Neural cell (in vitro differentiated cells): ENCODE data around the gene PLEKHN1. TPM values are rescaled to one million over a fixed set of nuclear protein-coding genes. Genes with fewer than 3 reads are reported as not detected.
"Not testable (repeated sequence)": the region's sequence is repeated elsewhere in the genome, so short reads cannot be mapped to it uniquely, and the experiment has no call there.

Experiments
- H2AFZ ChIP-seq: fragments of 200-600, 300-800 bp; sonication (generic), shearing (Covaris generic); 2 replicates; pipeline ENCODE4 v1.6.0; 2014; ENCODE audit warnings: low read depth, mild to moderate bottlenecking, antibody characterized with exemption, low read length, moderate library complexity
- H3F3A ChIP-seq: fragments of 200-600 bp; shearing (Covaris generic); 2 replicates; pipeline ENCODE4 v1.6.1; 2016; ENCODE audit warnings: mild to moderate bottlenecking, moderate library complexity, mixed read lengths, antibody characterized with exemption, low read length; ENCODE audit not compliant: insufficient read depth, poor library complexity, severe bottlenecking
- H3K27ac ChIP-seq: fragments of 200-600, 300-800 bp; sonication (generic), shearing (Covaris generic); 2 replicates; pipeline ENCODE4 v1.5.1; 2014; ENCODE audit warnings: mild to moderate bottlenecking, low read length, moderate library complexity
- H3K27me3 ChIP-seq: fragments of 300-800, 200-600 bp; sonication (generic), shearing (Covaris generic); 2 replicates; pipeline ENCODE4 v1.6.0; 2014; ENCODE audit warnings: mild to moderate bottlenecking, low read depth, low read length, moderate library complexity; ENCODE audit not compliant: insufficient read depth
- H3K36me3 ChIP-seq: fragments of 300-800, 200-600 bp; sonication (generic), shearing (Covaris generic); 2 replicates; pipeline ENCODE4 v1.5.1; 2014; ENCODE audit warnings: mild to moderate bottlenecking, antibody characterized with exemption, low read length, moderate library complexity; ENCODE audit not compliant: insufficient read depth
- H3K4me2 ChIP-seq: fragments of 300-800, 200-600 bp; sonication (generic), shearing (Covaris generic); 2 replicates; pipeline ENCODE4 v1.6.0; 2014; ENCODE audit warnings: mild to moderate bottlenecking, low read length
- H3K4me3 ChIP-seq: fragments of 300-800, 200-600 bp; sonication (generic), shearing (Covaris generic); 2 replicates; pipeline ENCODE4 v1.5.1; 2014; ENCODE audit warnings: mild to moderate bottlenecking, low read length, moderate library complexity
- H3K79me2 ChIP-seq: fragments of 200-600 bp; shearing (Covaris generic); replicated peaks from 2 replicates; pipeline ENCODE4 v1.6.0; 2014; ENCODE audit warnings: mild to moderate bottlenecking, low read length, moderate library complexity; ENCODE audit not compliant: insufficient read depth
- H3K9ac ChIP-seq: fragments of 300-800, 200-600 bp; sonication (generic), shearing (Covaris generic); 2 replicates; pipeline ENCODE4 v1.6.1; 2016; ENCODE audit warnings: mild to moderate bottlenecking, low read length, mixed read lengths
- H3K9me2 ChIP-seq: fragments of 200-600 bp; shearing (Covaris generic); 2 replicates; pipeline ENCODE4 v1.6.1; 2016; ENCODE audit warnings: mild to moderate bottlenecking, low read length, mixed read lengths; ENCODE audit not compliant: insufficient read depth
- H3K9me3 ChIP-seq: fragments of 200-600, 300-800 bp; sonication (generic), shearing (Covaris generic); 2 replicates; pipeline ENCODE4 v1.6.1; 2016; ENCODE audit warnings: mild to moderate bottlenecking, mixed run types, low read length, moderate library complexity, mixed read lengths
- H4K20me1 ChIP-seq: fragments of 200-600 bp; shearing (Covaris generic); 2 replicates; pipeline ENCODE4 v1.6.1; 2016; ENCODE audit warnings: mild to moderate bottlenecking, mixed run types; ENCODE audit not compliant: insufficient read depth
- EP300 ChIP-seq: fragments of 450-650 bp; conservative IDR thresholded peaks from 2 replicates; pipeline ENCODE4 v1.6.1; 2014; ENCODE audit warnings: antibody characterized with exemption, mild to moderate bottlenecking, moderate library complexity; ENCODE audit not compliant: poor library complexity, severe bottlenecking
- EZH2 ChIP-seq: fragments of 200-600, 300-800 bp; shearing (Covaris generic), sonication (generic); IDR thresholded peaks from 2 replicates; pipeline ENCODE4 v1.6.1; 2014; ENCODE audit warnings: antibody characterized with exemption, low read length, borderline replicate concordance, mild to moderate bottlenecking; ENCODE audit not compliant: insufficient read depth, poor library complexity, severe bottlenecking
- MXI1 ChIP-seq: fragments of 450-650 bp; conservative IDR thresholded peaks from 2 replicates; pipeline ENCODE4 v1.6.1; 2014; ENCODE audit warnings: antibody characterized with exemption, mild to moderate bottlenecking; ENCODE audit not compliant: poor library complexity, severe bottlenecking
- POLR2AphosphoS5 ChIP-seq: IDR thresholded peaks from 2 replicates; pipeline ENCODE4 v1.6.1; 2012
- RAD21 ChIP-seq: fragments of 450-650 bp; conservative IDR thresholded peaks from 2 replicates; pipeline ENCODE4 v1.6.1; 2014; ENCODE audit warnings: antibody characterized with exemption, mild to moderate bottlenecking, moderate library complexity
- SMC3 ChIP-seq: fragments of 450-650 bp; conservative IDR thresholded peaks from 2 replicates; pipeline ENCODE4 v1.6.1; 2014; ENCODE audit warnings: antibody characterized with exemption, mild to moderate bottlenecking, moderate library complexity; ENCODE audit not compliant: poor library complexity
- TAF1 ChIP-seq: IDR thresholded peaks from 2 replicates; pipeline ENCODE4 v1.6.1; 2012; ENCODE audit warnings: low read depth
- polyA plus RNA-seq: library from polyadenylated mRNA; depleted of rRNA; stranded (reverse); fragments of >200 nt; gene quantifications from 2 replicates; pipeline ENCODE4 v1.2.3, GENCODE V29; 2014
- TF ChIP-seq, protein P1 (sequence below): fragments of 450-650 bp; IDR thresholded peaks from 2 replicates; pipeline ENCODE4 v1.5.1; 2014; ENCODE audit warnings: antibody characterized with exemption, mild to moderate bottlenecking, moderate library complexity; ENCODE audit not compliant: poor library complexity, severe bottlenecking
- TF ChIP-seq, protein P2 (sequence below): IDR thresholded peaks from 2 replicates; pipeline ENCODE4 v1.6.1; 2012; ENCODE audit warnings: borderline replicate concordance

PLEKHN1 gene
- polyA plus RNA-seq, 1 donor from 2014 or later = 1.1 TPM

DNA sequence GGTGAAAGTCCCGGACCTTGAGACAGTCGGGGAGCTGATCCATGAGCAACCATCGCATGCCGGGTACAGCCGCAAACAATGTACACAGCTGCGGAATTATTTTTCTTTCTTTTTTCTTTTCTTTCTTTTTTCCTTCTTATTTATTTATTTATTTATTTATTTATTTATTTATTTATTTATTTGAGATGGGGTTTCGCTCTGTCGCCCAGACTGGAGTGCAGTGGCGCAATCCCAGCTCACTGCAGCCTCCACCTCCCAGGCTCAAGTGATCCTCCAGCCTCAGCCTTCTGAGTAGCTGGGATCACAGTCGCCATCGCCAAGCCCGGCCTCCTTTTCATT, 18.2 kb downstream of the PLEKHN1 start:
- Histone ChIP-seq H3K79me2 (no peaks in the 10 kb centered on the region), H3K4me2 (no peak overlapping the region), H3K27ac (no peak overlapping the region), H3K9ac (no peak overlapping the region), H3K27me3 (no peaks in the 10 kb centered on the region), H3F3A (no peaks in the 10 kb centered on the region), H2AFZ (no peak overlapping the region), H3K9me3 (no peaks in the 10 kb centered on the region), H3K36me3 (no peaks in the 10 kb centered on the region), H3K9me2 (no peaks in the 10 kb centered on the region), H4K20me1 (no peaks in the 10 kb centered on the region), H3K4me3 (peak overlapping the region; percentile 40)
- TF ChIP-seq, protein P1, sequence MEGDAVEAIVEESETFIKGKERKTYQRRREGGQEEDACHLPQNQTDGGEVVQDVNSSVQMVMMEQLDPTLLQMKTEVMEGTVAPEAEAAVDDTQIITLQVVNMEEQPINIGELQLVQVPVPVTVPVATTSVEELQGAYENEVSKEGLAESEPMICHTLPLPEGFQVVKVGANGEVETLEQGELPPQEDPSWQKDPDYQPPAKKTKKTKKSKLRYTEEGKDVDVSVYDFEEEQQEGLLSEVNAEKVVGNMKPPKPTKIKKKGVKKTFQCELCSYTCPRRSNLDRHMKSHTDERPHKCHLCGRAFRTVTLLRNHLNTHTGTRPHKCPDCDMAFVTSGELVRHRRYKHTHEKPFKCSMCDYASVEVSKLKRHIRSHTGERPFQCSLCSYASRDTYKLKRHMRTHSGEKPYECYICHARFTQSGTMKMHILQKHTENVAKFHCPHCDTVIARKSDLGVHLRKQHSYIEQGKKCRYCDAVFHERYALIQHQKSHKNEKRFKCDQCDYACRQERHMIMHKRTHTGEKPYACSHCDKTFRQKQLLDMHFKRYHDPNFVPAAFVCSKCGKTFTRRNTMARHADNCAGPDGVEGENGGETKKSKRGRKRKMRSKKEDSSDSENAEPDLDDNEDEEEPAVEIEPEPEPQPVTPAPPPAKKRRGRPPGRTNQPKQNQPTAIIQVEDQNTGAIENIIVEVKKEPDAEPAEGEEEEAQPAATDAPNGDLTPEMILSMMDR = no peak
- no peak for TF ChIP-seq RAD21
- TF ChIP-seq EZH2 = no peak
- no peak for TF ChIP-seq MXI1
- TF ChIP-seq POLR2AphosphoS5 = no peak
- TF ChIP-seq SMC3 = no peak
- TF ChIP-seq TAF1 = no peak
- TF ChIP-seq, protein P2, sequence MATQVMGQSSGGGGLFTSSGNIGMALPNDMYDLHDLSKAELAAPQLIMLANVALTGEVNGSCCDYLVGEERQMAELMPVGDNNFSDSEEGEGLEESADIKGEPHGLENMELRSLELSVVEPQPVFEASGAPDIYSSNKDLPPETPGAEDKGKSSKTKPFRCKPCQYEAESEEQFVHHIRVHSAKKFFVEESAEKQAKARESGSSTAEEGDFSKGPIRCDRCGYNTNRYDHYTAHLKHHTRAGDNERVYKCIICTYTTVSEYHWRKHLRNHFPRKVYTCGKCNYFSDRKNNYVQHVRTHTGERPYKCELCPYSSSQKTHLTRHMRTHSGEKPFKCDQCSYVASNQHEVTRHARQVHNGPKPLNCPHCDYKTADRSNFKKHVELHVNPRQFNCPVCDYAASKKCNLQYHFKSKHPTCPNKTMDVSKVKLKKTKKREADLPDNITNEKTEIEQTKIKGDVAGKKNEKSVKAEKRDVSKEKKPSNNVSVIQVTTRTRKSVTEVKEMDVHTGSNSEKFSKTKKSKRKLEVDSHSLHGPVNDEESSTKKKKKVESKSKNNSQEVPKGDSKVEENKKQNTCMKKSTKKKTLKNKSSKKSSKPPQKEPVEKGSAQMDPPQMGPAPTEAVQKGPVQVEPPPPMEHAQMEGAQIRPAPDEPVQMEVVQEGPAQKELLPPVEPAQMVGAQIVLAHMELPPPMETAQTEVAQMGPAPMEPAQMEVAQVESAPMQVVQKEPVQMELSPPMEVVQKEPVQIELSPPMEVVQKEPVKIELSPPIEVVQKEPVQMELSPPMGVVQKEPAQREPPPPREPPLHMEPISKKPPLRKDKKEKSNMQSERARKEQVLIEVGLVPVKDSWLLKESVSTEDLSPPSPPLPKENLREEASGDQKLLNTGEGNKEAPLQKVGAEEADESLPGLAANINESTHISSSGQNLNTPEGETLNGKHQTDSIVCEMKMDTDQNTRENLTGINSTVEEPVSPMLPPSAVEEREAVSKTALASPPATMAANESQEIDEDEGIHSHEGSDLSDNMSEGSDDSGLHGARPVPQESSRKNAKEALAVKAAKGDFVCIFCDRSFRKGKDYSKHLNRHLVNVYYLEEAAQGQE = no peak
- no peak for TF ChIP-seq EP300

DNA sequence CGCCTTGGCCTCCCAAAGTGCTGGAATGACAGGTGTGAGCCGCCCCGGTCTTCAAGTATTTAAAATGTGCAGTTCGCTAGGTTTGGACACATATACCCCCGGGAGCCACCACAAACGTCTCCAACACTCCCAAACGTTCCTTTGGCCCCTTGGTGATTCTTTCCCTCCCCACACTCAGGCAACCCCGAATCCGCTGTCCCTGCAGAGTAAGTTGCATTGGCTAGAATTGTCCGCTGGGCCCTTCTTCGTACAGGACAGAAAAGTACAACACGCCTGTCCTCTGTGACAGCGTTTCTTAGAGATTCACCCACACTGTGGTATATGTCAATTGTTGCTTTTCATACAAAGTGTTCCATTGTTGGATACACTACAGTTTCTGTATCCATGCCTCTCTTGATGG, 18.8 kb downstream of the PLEKHN1 start:
- Histone ChIP-seq H3K4me3 (no peak overlapping the region), H3K27me3 (no peaks in the 10 kb centered on the region), H3K9me3 (no peaks in the 10 kb centered on the region), H3F3A (no peaks in the 10 kb centered on the region), H3K79me2 (no peaks in the 10 kb centered on the region), H3K9ac (no peak overlapping the region), H4K20me1 (no peaks in the 10 kb centered on the region), H3K36me3 (no peaks in the 10 kb centered on the region), H3K4me2 (no peak overlapping the region), H2AFZ (no peak overlapping the region), H3K27ac (no peak overlapping the region), H3K9me2 (no peaks in the 10 kb centered on the region)
- TF ChIP-seq MXI1 = no peak
- no peak for TF ChIP-seq RAD21
- no peak for TF ChIP-seq TAF1
- TF ChIP-seq, protein P2 = no peak
- TF ChIP-seq, protein P1 = no peak
- no peak for TF ChIP-seq EP300
- no peak for TF ChIP-seq POLR2AphosphoS5
- TF ChIP-seq SMC3 = no peak
- TF ChIP-seq EZH2 = no peak

DNA sequence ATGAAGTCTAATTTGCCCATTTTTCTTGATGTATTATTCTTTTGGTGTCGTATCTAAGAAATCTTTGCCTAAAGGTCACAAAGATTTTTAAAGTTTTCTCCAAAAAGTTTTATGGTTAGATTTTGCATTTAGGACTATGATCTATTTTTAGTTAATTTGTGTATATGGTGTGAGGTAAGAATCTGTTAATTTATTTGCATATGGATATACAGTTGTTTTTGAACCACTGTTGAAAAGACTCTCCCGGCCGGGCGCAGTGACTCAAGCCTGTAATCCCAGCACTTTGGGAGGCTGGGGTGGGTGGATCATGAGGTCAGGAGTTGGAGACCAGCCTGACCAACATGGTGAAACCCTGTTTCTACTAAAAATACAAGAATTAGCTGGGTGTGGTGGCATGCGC, 21.8 kb downstream of the PLEKHN1 start:
- H3F3A ChIP-seq, H3K4me3 ChIP-seq, H3K9me2 ChIP-seq, H3K4me2 ChIP-seq, H3K27me3 ChIP-seq, H3K79me2 ChIP-seq, H3K9me3 ChIP-seq, H2AFZ ChIP-seq, H3K27ac ChIP-seq, H3K36me3 ChIP-seq, H4K20me1 ChIP-seq, H3K9ac ChIP-seq: not testable (repeated sequence)
